Activated CD4-positive, alpha-beta T cell treated with anti-CD3 and anti-CD28 coated beads, Interleukin-2, amount 50 U/mL, for 24 hours (primary cell): ENCODE data around the gene FRMD4A.
A peak's percentile ranks its signal among the peaks of the same experiment; 100 is the strongest.
"Not testable (repeated sequence)": the region's sequence is repeated elsewhere in the genome, so short reads cannot be mapped to it uniquely, and the experiment has no call there.

Source experiments
- DNase-seq, 2 donors: peaks; one replicate each; pipeline ENCODE4 v3.0.0-alpha.2; 2020; ENCODE audit warnings: low read depth in 1 of 2, low spot score in 1 of 2

The FRMD4A gene

GRCh38 chr10:13957856-13958255, 372.9 kb downstream of the FRMD4A start:
- DNase-seq, result no peak

- no peak for DNase-seq
These were observed 373.9 kb downstream of the FRMD4A start for GRCh38 chr10:13956826-13957225.

- DNase-seq, result no peak
These were observed 375.2 kb downstream of the FRMD4A start for GRCh38 chr10:13955409-13956068.

GRCh38 chr10:13954195-13954594, 376.5 kb downstream of the FRMD4A start:
- DNase-seq, result not testable (repeated sequence)

GRCh38 chr10:13953371-13953770, 377.4 kb downstream of the FRMD4A start:
- DNase-seq, result no peak

GRCh38 chr10:13950543-13950939, 380.2 kb downstream of the FRMD4A start:
- DNase-seq, result no peak

GRCh38 chr10:13949844-13950542, 380.7 kb downstream of the FRMD4A start:
- no peak for DNase-seq

GRCh38 chr10:13946209-13946460, 384.6 kb downstream of the FRMD4A start:
- no peak for DNase-seq

GRCh38 chr10:13945390-13946208, 385.1 kb downstream of the FRMD4A start:
- no peak for DNase-seq

- DNase-seq, result no peak
These were observed 385.9 kb downstream of the FRMD4A start for GRCh38 chr10:13944823-13945222.

- no peak for DNase-seq
These were observed 386.9 kb downstream of the FRMD4A start for GRCh38 chr10:13943735-13944398.

- peak in 1 of 2 donors; percentile 3 for DNase-seq
These were observed 388.7 kb downstream of the FRMD4A start for GRCh38 chr10:13942035-13942434.

- DNase-seq, result no peak
These were observed 391.3 kb downstream of the FRMD4A start for GRCh38 chr10:13939391-13939790.

GRCh38 chr10:13938950-13939349, 391.8 kb downstream of the FRMD4A start:
- DNase-seq, result no peak

- no peak for DNase-seq
These were observed 393.9 kb downstream of the FRMD4A start for GRCh38 chr10:13936826-13937225.

- no peak for DNase-seq
These were observed 400.6 kb downstream of the FRMD4A start for GRCh38 chr10:13930120-13930519.

GRCh38 chr10:13928451-13928850, 402.3 kb downstream of the FRMD4A start:
- no peak for DNase-seq

GRCh38 chr10:13925971-13926780, 404.5 kb downstream of the FRMD4A start:
- DNase-seq, result no peak

GRCh38 chr10:13924040-13924725, 406.5 kb downstream of the FRMD4A start:
- no peak for DNase-seq

- no peak for DNase-seq
These were observed 408.1 kb downstream of the FRMD4A start for GRCh38 chr10:13922586-13922985.
